Suprapubic skin (tissue), 4 donors: ENCODE measurements around the gene OSMR.

Experiments
- EP300 ChIP-seq: sonication (generic); formaldehyde crosslinking; IDR thresholded peaks from one replicate; pipeline ENCODE4 v1.6.1; 2017; ENCODE audit warnings: antibody characterized with exemption
- POLR2A ChIP-seq, 2 donors: fragments of 450-650 bp; IDR thresholded peaks; one replicate each; pipeline ENCODE4 v1.6.1; 2017; ENCODE audit warnings: antibody characterized with exemption in 2 of 2, mild to moderate bottlenecking in 2 of 2, moderate library complexity in 2 of 2
- POLR2AphosphoS5 ChIP-seq, 3 donors: sonication (generic); formaldehyde crosslinking; IDR thresholded peaks; one replicate each; pipeline ENCODE4 v1.6.1; 2017; ENCODE audit warnings: antibody characterized with exemption in 3 of 3
- TF ChIP-seq, protein P1 (sequence below), 2 donors: fragments of 200-600 bp in 1 of 2; fragments of 450-650 bp in 1 of 2; sonication (generic) in 1 of 2; IDR thresholded peaks; one replicate each; pipeline ENCODE4 v1.5.1; 2016 to 2019; ENCODE audit warnings: antibody characterized with exemption in 2 of 2, mild to moderate bottlenecking in 1 of 2, moderate library complexity in 1 of 2

DNA sequence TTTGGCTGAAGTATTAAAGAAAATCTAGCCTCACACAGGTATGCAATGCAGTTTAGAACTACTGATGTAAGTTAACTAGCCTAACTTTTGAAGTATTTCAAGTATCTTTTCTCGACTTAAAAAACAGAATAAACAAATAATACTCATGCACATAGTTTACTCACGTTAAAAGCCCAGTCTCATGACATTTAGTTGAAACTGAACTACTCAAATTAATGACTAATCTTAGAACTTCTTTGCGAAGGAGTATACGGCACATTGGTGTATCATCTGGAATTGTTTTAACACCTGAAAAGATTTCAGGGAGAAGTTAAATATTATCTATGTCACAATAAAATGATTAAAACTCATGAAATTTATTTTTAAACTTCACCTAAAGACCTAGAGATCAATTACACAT, 98.5 kb downstream of the OSMR start:
- TF ChIP-seq, protein P1, sequence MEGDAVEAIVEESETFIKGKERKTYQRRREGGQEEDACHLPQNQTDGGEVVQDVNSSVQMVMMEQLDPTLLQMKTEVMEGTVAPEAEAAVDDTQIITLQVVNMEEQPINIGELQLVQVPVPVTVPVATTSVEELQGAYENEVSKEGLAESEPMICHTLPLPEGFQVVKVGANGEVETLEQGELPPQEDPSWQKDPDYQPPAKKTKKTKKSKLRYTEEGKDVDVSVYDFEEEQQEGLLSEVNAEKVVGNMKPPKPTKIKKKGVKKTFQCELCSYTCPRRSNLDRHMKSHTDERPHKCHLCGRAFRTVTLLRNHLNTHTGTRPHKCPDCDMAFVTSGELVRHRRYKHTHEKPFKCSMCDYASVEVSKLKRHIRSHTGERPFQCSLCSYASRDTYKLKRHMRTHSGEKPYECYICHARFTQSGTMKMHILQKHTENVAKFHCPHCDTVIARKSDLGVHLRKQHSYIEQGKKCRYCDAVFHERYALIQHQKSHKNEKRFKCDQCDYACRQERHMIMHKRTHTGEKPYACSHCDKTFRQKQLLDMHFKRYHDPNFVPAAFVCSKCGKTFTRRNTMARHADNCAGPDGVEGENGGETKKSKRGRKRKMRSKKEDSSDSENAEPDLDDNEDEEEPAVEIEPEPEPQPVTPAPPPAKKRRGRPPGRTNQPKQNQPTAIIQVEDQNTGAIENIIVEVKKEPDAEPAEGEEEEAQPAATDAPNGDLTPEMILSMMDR (IDR thresholded peaks at IDR 0.05) = no peak
- TF ChIP-seq POLR2AphosphoS5 (IDR thresholded peaks at IDR 0.05) = no peak
- TF ChIP-seq POLR2A (IDR thresholded peaks at IDR 0.05) = no peak
- TF ChIP-seq EP300 = no peak
